Measurements from ENCODE around the gene PLK5.
"Not testable (repeated sequence)": the region's sequence is repeated elsewhere in the genome, so short reads cannot be mapped to it uniquely, and the experiment has no call there.

Gene PLK5

GRCh38 chr19:1523412-1524286 lies at the start of gene PLK5:
TSS of gene PLK5 (plus strand) at chr19:1524077. CDS start at chr19:1526997, 2,920 bp downstream.
- DNase-seq (ENCODE audit: low read depth in 2 of 3, low spot score in 2 of 3) = no peak

- no peak for DNase-seq (ENCODE audit: low read depth in 2 of 3, low spot score in 2 of 3)
Measured at GRCh38 chr19:1474765-1475351, 49.0 kb upstream of the PLK5 start.

GRCh38 chr19:1475751-1476437 lies 48.0 kb upstream of the PLK5 start:
- no peak for DNase-seq (ENCODE audit: low read depth in 2 of 3, low spot score in 2 of 3)

GRCh38 chr19:1477056-1477455 lies 46.8 kb upstream of the PLK5 start:
- DNase-seq (ENCODE audit: low read depth in 2 of 3, low spot score in 2 of 3) = not testable (repeated sequence)

GRCh38 chr19:1478934-1479707 lies 44.8 kb upstream of the PLK5 start, which contains the start of gene C19orf25:
TSS of gene C19orf25 (minus strand) at chr19:1479215. CDS start at chr19:1478903, 312 bp downstream.
- DNase-seq (ENCODE audit: low read depth in 2 of 3, low spot score in 2 of 3) = peak; percentile 79 to 87 (median 86)

- no peak for DNase-seq (ENCODE audit: low read depth in 2 of 3, low spot score in 2 of 3)
Measured at GRCh38 chr19:1481224-1481892, 42.5 kb upstream of the PLK5 start.

- DNase-seq (ENCODE audit: low read depth in 2 of 3, low spot score in 2 of 3) = no peak
Measured at GRCh38 chr19:1481893-1482360, 42.0 kb upstream of the PLK5 start.

- no peak for DNase-seq (ENCODE audit: low read depth in 2 of 3, low spot score in 2 of 3)
Measured at GRCh38 chr19:1482361-1483130, 41.3 kb upstream of the PLK5 start.

GRCh38 chr19:1483131-1483978 lies 40.5 kb upstream of the PLK5 start:
- DNase-seq (ENCODE audit: low read depth in 2 of 3, low spot score in 2 of 3) = no peak

GRCh38 chr19:1483979-1484428 lies 39.9 kb upstream of the PLK5 start:
- DNase-seq (ENCODE audit: low read depth in 2 of 3, low spot score in 2 of 3) = no peak

GRCh38 chr19:1486720-1487575 lies 36.9 kb upstream of the PLK5 start:
- no peak for DNase-seq (ENCODE audit: low read depth in 2 of 3, low spot score in 2 of 3)

GRCh38 chr19:1487576-1488281 lies 36.1 kb upstream of the PLK5 start:
- DNase-seq (ENCODE audit: low read depth in 2 of 3, low spot score in 2 of 3) = no peak

- no peak for DNase-seq (ENCODE audit: low read depth in 2 of 3, low spot score in 2 of 3)
Measured at GRCh38 chr19:1488282-1488601, 35.6 kb upstream of the PLK5 start.

GRCh38 chr19:1489463-1490310 lies 34.2 kb upstream of the PLK5 start:
- DNase-seq (ENCODE audit: low read depth in 2 of 3, low spot score in 2 of 3) = no peak

GRCh38 chr19:1490311-1491113 lies 33.4 kb upstream of the PLK5 start, which contains the start of gene PCSK4:
TSS of gene PCSK4 (minus strand) at chr19:1490350. CDS start at chr19:1490346, 4 bp downstream.
- peak; percentile 92 to 97 (median 92) for DNase-seq (ENCODE audit: low read depth in 2 of 3, low spot score in 2 of 3)

Measured in activated CD8-positive, alpha-beta memory T cell treated with anti-CD3 and anti-CD28 coated beads for 48 hours (primary cell).